Mesenchymal stem cell (in vitro differentiated cells and primary cell): ENCODE data around the gene ACTL7A. TPM values are rescaled to one million over a fixed set of nuclear protein-coding genes. Genes with fewer than 3 reads are reported as not detected.

Experiments used
- DNase-seq: peaks from one replicate; pipeline ENCODE4 v3.0.0-alpha.2; 2013
- H2AFZ ChIP-seq: one replicate; pipeline ENCODE4 v1.6.1; 2013; ENCODE audit warnings: low read depth, mild to moderate bottlenecking, control low read depth, inconsistent platforms, low read length, moderate library complexity
- H2AK5ac ChIP-seq: 2 replicates; pipeline ENCODE4 v1.6.1; 2013; ENCODE audit warnings: low read length, moderate library complexity, mild to moderate bottlenecking, inconsistent platforms; ENCODE audit not compliant: severe bottlenecking
- H2BK120ac ChIP-seq: one replicate; pipeline ENCODE4 v1.6.1; 2013; ENCODE audit warnings: low read depth, mild to moderate bottlenecking, inconsistent platforms, low read length, moderate library complexity
- H2BK12ac ChIP-seq, 2 experiments: one replicate each; pipeline ENCODE4 v1.6.1; 2013; ENCODE audit warnings: inconsistent platforms in 2 of 2, low read length in 2 of 2, mild to moderate bottlenecking in 2 of 2, moderate library complexity in 2 of 2, control low read depth in 1 of 2
- H2BK15ac ChIP-seq: one replicate; pipeline ENCODE4 v1.6.1; 2013; ENCODE audit warnings: mild to moderate bottlenecking, low read depth, inconsistent platforms; ENCODE audit not compliant: poor library complexity, severe bottlenecking
- H2BK5ac ChIP-seq: 2 replicates; pipeline ENCODE4 v1.6.1; 2013; ENCODE audit warnings: low read depth, mild to moderate bottlenecking, low read length, control low read depth, inconsistent platforms; ENCODE audit not compliant: poor library complexity, severe bottlenecking
- H3K14ac ChIP-seq, 2 experiments: one replicate each; pipeline ENCODE4 v1.6.1; 2013; ENCODE audit warnings: inconsistent platforms in 2 of 2, low read length in 2 of 2, control low read depth in 1 of 2, mild to moderate bottlenecking in 1 of 2, moderate library complexity in 1 of 2
- H3K18ac ChIP-seq, 2 experiments: one replicate each; pipeline ENCODE4 v1.6.1; 2013; ENCODE audit warnings: inconsistent platforms in 2 of 2, low read length in 2 of 2, control low read depth in 1 of 2, low read depth in 1 of 2, mild to moderate bottlenecking in 1 of 2
- H3K23ac ChIP-seq, 2 experiments: one replicate each; pipeline ENCODE4 v1.6.1; 2013; ENCODE audit warnings: inconsistent platforms in 2 of 2, low read length in 2 of 2, mild to moderate bottlenecking in 2 of 2, moderate library complexity in 2 of 2, control low read depth in 1 of 2
- H3K27ac ChIP-seq: 2 replicates; pipeline ENCODE4 v1.5.1; 2013; ENCODE audit warnings: mild to moderate bottlenecking, moderate library complexity, low read length, control low read depth, inconsistent platforms; ENCODE audit not compliant: poor library complexity, severe bottlenecking
- H3K27me3 ChIP-seq, 2 experiments: 2 replicates each; pipeline versions ENCODE4 v1.6.1 to v1.7.0; 2013; ENCODE audit warnings: low read length in 2 of 2, mild to moderate bottlenecking in 2 of 2, moderate library complexity in 2 of 2, control low read depth in 1 of 2, inconsistent platforms in 1 of 2; ENCODE audit not compliant: control insufficient read depth in 1 of 2, insufficient read depth in 1 of 2
- H3K36me3 ChIP-seq, 2 experiments: 2 replicates each; pipeline versions ENCODE4 v1.6.1 to v1.7.0; 2013; ENCODE audit warnings: low read length in 2 of 2, control low read depth in 1 of 2, inconsistent platforms in 1 of 2, low read depth in 1 of 2, mild to moderate bottlenecking in 1 of 2; ENCODE audit not compliant: insufficient read depth in 2 of 2, control insufficient read depth in 1 of 2
- H3K4ac ChIP-seq, 2 experiments: one replicate each; pipeline ENCODE4 v1.6.1; 2013; ENCODE audit warnings: inconsistent platforms in 2 of 2, low read length in 2 of 2, mild to moderate bottlenecking in 2 of 2, moderate library complexity in 2 of 2, control low read depth in 1 of 2, low read depth in 1 of 2
- H3K4me1 ChIP-seq: 2 replicates; pipeline ENCODE4 v1.6.1; 2013; ENCODE audit warnings: low read depth, low read length, control low read depth; ENCODE audit not compliant: control insufficient read depth, insufficient read depth
- H3K4me2 ChIP-seq: 2 replicates; pipeline ENCODE4 v1.6.1; 2013; ENCODE audit warnings: low read length, mild to moderate bottlenecking, inconsistent platforms; ENCODE audit not compliant: poor library complexity, severe bottlenecking
- H3K4me3 ChIP-seq, 2 experiments: 2 replicates each; pipeline versions ENCODE4 v1.5.1 to v1.7.0; 2013; ENCODE audit warnings: low read length in 2 of 2, mild to moderate bottlenecking in 2 of 2, control low read depth in 1 of 2, low read depth in 1 of 2; ENCODE audit not compliant: insufficient read depth in 1 of 2
- H3K79me1 ChIP-seq: replicated peaks from 2 replicates; pipeline ENCODE4 v1.6.1; 2013; ENCODE audit warnings: mild to moderate bottlenecking, control low read depth, low read length, inconsistent platforms; ENCODE audit not compliant: poor library complexity, severe bottlenecking
- H3K9ac ChIP-seq: 2 replicates; pipeline ENCODE4 v1.7.0; 2013; ENCODE audit warnings: mild to moderate bottlenecking, low read length, moderate library complexity
- H3K9me3 ChIP-seq: 2 replicates; pipeline ENCODE4 v1.7.0; 2013; ENCODE audit warnings: mild to moderate bottlenecking, low read length; ENCODE audit not compliant: control insufficient read depth
- H4K8ac ChIP-seq: one replicate; pipeline ENCODE4 v1.6.1; 2013; ENCODE audit warnings: inconsistent platforms, mild to moderate bottlenecking, low read length, moderate library complexity
- H4K91ac ChIP-seq: one replicate; pipeline ENCODE4 v1.6.1; 2013; ENCODE audit warnings: mild to moderate bottlenecking, low read length, inconsistent platforms
- WGBS: methylation state at CpG from one replicate; pipeline ENCODE4 v1.1.7; 2013; ENCODE audit warnings: mixed read lengths; 5-methylcytosine and 5-hydroxymethylcytosine counted together
- polyA plus RNA-seq, 2 experiments: library from polyadenylated mRNA; stranded (reverse); fragments of 200-250 nt; gene quantifications; one replicate each; pipeline ENCODE4 v1.2.3, GENCODE V29; 2013

The ACTL7A gene, protein sequence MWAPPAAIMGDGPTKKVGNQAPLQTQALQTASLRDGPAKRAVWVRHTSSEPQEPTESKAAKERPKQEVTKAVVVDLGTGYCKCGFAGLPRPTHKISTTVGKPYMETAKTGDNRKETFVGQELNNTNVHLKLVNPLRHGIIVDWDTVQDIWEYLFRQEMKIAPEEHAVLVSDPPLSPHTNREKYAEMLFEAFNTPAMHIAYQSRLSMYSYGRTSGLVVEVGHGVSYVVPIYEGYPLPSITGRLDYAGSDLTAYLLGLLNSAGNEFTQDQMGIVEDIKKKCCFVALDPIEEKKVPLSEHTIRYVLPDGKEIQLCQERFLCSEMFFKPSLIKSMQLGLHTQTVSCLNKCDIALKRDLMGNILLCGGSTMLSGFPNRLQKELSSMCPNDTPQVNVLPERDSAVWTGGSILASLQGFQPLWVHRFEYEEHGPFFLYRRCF
- polyA plus RNA-seq (2013, experiment 1 of 2): not detected
- polyA plus RNA-seq (2013, experiment 2 of 2): not detected

DNA sequence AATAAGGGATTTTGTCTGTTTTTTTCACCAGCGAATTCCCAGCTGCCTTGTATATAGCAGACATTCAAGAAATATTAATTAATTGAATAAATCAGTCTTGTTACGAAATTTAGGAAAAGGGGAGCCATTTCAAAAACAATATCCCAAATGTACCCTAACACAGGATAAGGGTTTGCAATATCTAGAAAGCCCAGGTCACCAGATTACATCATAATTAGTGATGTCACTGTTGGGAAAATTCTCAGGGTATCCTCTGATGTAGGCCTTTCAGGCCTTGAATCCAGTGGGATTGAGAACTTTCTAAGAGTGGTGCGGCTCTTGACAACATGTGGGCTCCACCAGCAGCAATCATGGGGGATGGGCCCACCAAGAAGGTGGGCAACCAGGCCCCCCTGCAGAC is at the start of gene ACTL7A:
Gene ACTL7A, plus strand, starts transcription at position 270 of the 400 bp plus-strand sequence. Its CDS starts 57 bp downstream, at position 327.
- Histone ChIP-seq H3K9me3 (no peaks in the 10 kb centered on the region), H3K4ac (no peak within 1 kb of the TSS), H3K4me3 (no peak within 1 kb of the TSS), H3K4me1 (peaks cover 4% of the 10 kb centered on the region), H3K18ac (no peak within 1 kb of the TSS), H2BK5ac (no peak within 1 kb of the TSS), H4K8ac (no peak within 1 kb of the TSS), H3K9ac (no peak within 1 kb of the TSS), H2BK15ac (no peak within 1 kb of the TSS), H4K91ac (no peak within 1 kb of the TSS), H3K4me2 (no peak within 1 kb of the TSS), H3K14ac (no peak within 1 kb of the TSS), H3K23ac (no peak within 1 kb of the TSS), H3K36me3 (peaks cover 0 to 12% of the 10 kb centered on the region in 2 experiments), H2AK5ac (no peak within 1 kb of the TSS), H2BK120ac (no peak within 1 kb of the TSS), H2AFZ (no peak within 1 kb of the TSS), H2BK12ac (peak within 1 kb of the TSS in 1 of 2 experiments; percentile 23), H3K79me1 (no peaks in the 10 kb centered on the region), H3K27me3 (no peaks in the 10 kb centered on the region), H3K27ac (no peak within 1 kb of the TSS)
- 90% methylated on average over 2 of the region's 3 CpGs for WGBS
- no peak for DNase-seq

DNA sequence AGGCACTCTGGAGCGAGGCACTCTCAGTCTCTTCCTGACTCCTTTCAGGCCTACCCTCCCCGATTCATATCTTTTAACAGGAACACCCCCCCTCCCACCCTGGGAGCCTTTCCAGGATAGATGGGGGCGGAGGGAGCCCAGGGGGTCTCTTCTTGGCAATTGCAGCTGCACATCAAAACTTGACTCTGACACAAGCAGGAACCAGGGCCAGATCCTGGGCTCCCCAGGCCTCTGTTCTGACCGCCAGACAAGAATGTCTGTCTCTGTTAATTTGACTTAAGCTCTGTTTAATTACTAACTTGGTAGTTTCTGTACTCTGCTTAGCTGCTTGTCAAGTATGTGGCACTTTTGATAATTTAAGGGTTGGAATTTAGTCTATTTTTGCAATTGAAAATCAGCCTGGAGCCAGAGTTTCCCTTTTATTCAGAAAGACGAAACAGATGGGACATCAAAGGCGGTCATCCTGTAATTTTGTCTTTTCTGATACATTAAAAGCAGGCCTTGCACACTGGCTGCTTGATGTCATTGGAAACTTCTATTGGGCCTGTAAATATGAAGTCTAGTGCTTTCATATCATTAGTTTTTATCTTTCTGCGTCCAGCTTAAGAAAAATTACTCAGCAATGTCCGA is 49.6 kb upstream of the ACTL7A start:
- Histone ChIP-seq H2AK5ac (no peak overlapping the region), H2BK12ac (no peak overlapping the region), H3K27me3 (peaks cover 6 to 9% of the 10 kb centered on the region in 2 experiments), H3K36me3 (no peaks in the 10 kb centered on the region), H3K27ac (no peak overlapping the region), H3K4me1 (peaks cover 1% of the 10 kb centered on the region), H3K14ac (no peak overlapping the region), H3K9me3 (no peaks in the 10 kb centered on the region), H3K4me2 (no peak overlapping the region), H3K9ac (no peak overlapping the region), H3K18ac (no peak overlapping the region), H3K79me1 (no peaks in the 10 kb centered on the region), H3K23ac (no peak overlapping the region), H2AFZ (no peak overlapping the region), H2BK120ac (no peak overlapping the region), H2BK5ac (no peak overlapping the region), H3K4me3 (no peak overlapping the region), H3K4ac (no peak overlapping the region), H2BK15ac (no peak overlapping the region), H4K91ac (no peak overlapping the region), H4K8ac (no peak overlapping the region)
- no peak for DNase-seq
- 71% methylated on average over 8 of the region's 8 CpGs for WGBS

DNA sequence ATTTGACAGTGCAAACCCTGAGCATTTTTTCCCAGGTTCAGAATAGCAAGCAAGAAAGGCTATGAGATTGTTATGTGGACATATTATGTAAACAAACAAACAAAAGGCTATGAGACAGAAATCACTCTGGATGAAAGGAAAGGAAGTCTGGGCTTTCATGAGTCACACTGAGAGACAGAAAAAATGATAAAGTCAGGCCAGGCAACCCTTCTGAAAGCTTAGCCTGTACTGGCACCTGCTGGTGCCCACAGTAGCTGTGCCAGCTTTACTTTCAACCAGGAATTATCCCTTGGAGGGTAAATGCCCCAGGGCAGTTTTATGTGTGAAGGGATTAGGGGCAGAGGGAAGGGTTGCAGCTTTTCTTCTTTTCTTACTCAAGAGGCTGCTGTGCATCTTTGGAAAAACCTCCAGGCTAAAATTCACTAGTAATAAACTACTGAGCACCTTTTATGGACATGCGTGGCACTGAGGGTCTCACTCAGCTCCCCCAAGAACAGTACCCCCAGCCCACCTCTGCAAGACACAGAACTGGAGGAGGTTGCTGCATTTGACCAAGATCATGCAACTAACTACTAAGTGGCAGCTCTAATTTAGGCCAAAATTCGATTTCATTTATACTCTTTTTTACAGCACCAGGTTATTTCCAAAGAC is 48.0 kb upstream of the ACTL7A start:
- Histone ChIP-seq H4K91ac (no peak overlapping the region), H2BK5ac (no peak overlapping the region), H3K79me1 (no peaks in the 10 kb centered on the region), H3K27me3 (peaks cover 6 to 9% of the 10 kb centered on the region in 2 experiments), H3K18ac (no peak overlapping the region), H2BK120ac (no peak overlapping the region), H3K4me2 (no peak overlapping the region), H2AFZ (no peak overlapping the region), H3K36me3 (no peaks in the 10 kb centered on the region), H4K8ac (no peak overlapping the region), H3K23ac (no peak overlapping the region), H3K27ac (no peak overlapping the region), H2BK15ac (no peak overlapping the region), H2AK5ac (no peak overlapping the region), H3K9ac (peak overlapping the region; percentile 49), H3K4ac (no peak overlapping the region), H3K14ac (no peak overlapping the region), H3K9me3 (no peaks in the 10 kb centered on the region), H3K4me1 (peaks cover 1% of the 10 kb centered on the region), H3K4me3 (peak overlapping the region in 1 of 2 experiments; percentile 39), H2BK12ac (no peak overlapping the region)
- peak; percentile 71 for DNase-seq
- 90% methylated on average over 2 of the region's 2 CpGs for WGBS

DNA sequence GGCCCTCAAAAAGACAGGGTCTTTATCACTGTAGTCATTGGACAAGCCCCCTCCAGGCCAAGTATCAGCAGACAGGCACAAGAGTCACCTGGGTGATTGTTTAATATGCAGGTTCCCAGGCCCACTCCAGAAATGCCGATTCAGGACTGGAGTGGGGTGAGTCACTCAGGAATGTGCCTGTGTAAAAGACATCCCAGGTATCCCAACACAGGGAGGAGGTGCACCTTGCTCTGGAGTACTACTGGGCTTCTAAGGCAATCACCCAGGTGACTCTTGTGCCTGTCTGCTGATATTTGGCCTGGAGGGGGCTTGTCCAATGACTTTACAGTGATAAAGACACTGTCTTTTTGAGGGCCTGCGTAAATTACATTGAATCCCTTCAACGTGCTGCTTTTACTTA is 46.9 kb upstream of the ACTL7A start:
- H3K9ac ChIP-seq: no peak overlapping the region
- 83% methylated on average over 3 of the region's 3 CpGs for WGBS
- H4K91ac ChIP-seq: no peak overlapping the region
- no peak overlapping the region for H2BK12ac ChIP-seq
- no peak overlapping the region for H4K8ac ChIP-seq
- H3K27ac ChIP-seq: no peak overlapping the region
- no peak overlapping the region for H2BK5ac ChIP-seq
- no peak overlapping the region for H3K14ac ChIP-seq
- peaks cover 1% of the 10 kb centered on the region for H3K4me1 ChIP-seq
- H3K36me3 ChIP-seq: no peaks in the 10 kb centered on the region
- no peak overlapping the region for H3K4ac ChIP-seq
- H3K23ac ChIP-seq: no peak overlapping the region
- no peak overlapping the region for H3K4me2 ChIP-seq
- no peak overlapping the region for H2AK5ac ChIP-seq
- peaks cover 1 to 2% of the 10 kb centered on the region in 2 experiments for H3K27me3 ChIP-seq
- no peak for DNase-seq
- no peaks in the 10 kb centered on the region for H3K79me1 ChIP-seq
- H2BK120ac ChIP-seq: no peak overlapping the region
- no peaks in the 10 kb centered on the region for H3K9me3 ChIP-seq
- no peak overlapping the region for H3K18ac ChIP-seq
- no peak overlapping the region for H3K4me3 ChIP-seq
- no peak overlapping the region for H2BK15ac ChIP-seq
- H2AFZ ChIP-seq: no peak overlapping the region
